Caco-2 (cell line): ENCODE data around the gene CDK17. TPM values are rescaled to one million over a fixed set of nuclear protein-coding genes. Genes with fewer than 3 reads are reported as not detected.

Experiments used
- BruUV-seq: library from RNA; stranded (reverse); fragments of 400-500 nt; replicated peaks from 2 replicates; lab custom pipeline; 2021; lab: Mats Ljungman, UMichigan
- CTCF ChIA-PET: fragments of 300-600 bp; sonication (Branson Sonifier 250); formaldehyde crosslinking; loops from one replicate; lab custom pipeline; 2022; ENCODE audit warnings: antibody characterized with exemption; lab: Charles Lee
- POLR2A ChIA-PET: fragments of 300-600 bp; sonication (Branson Sonifier 250); formaldehyde crosslinking; loops from one replicate; lab custom pipeline; 2022; ENCODE audit warnings: antibody characterized with exemption; lab: Charles Lee
- DNase-seq, 2 experiments: peaks; one replicate each; pipeline versions ENCODE4 v3.0.0 to v3.0.0-alpha.2; 2020 to 2022
- H3K27me3 ChIP-seq: replicated peaks from 2 replicates; pipeline ENCODE4 v1.6.0; 2011; ENCODE audit warnings: low read length; ENCODE audit not compliant: control insufficient read depth, insufficient read depth
- H3K36me3 ChIP-seq: 2 replicates; pipeline ENCODE4 v1.5.1; 2011; ENCODE audit warnings: low read length; ENCODE audit not compliant: control insufficient read depth, insufficient read depth
- H3K4me1 ChIP-seq: fragments of 250-450 bp; sonication (Bioruptor Pico); 2 replicates; pipeline ENCODE4 v1.5.1; 2020; ENCODE audit warnings: mild to moderate bottlenecking
- H3K4me3 ChIP-seq: 2 replicates; pipeline ENCODE4 v1.5.1; 2011; ENCODE audit warnings: low read depth, mild to moderate bottlenecking, control low read depth, low read length
- H3K9me3 ChIP-seq: fragments of 250-450 bp; sonication (Bioruptor Pico); 2 replicates; pipeline ENCODE4 v1.5.1; 2020; ENCODE audit warnings: mild to moderate bottlenecking, moderate library complexity
- H3K27ac Mint-ChIP-seq: one replicate; pipeline ENCODE4 v1.8.0; 2022; ENCODE audit warnings: mixed read lengths; ENCODE audit not compliant: unreplicated experiment
- H3K27me3 Mint-ChIP-seq: one replicate; pipeline ENCODE4 v1.8.0; 2022; ENCODE audit warnings: mixed read lengths; ENCODE audit not compliant: insufficient read depth, unreplicated experiment
- H3K36me3 Mint-ChIP-seq: one replicate; pipeline ENCODE4 v1.8.0; 2022; ENCODE audit warnings: mild to moderate bottlenecking, mixed read lengths; ENCODE audit not compliant: insufficient read depth, unreplicated experiment
- H3K4me1 Mint-ChIP-seq: one replicate; pipeline ENCODE4 v1.8.0; 2022; ENCODE audit warnings: low read depth, mixed read lengths; ENCODE audit not compliant: unreplicated experiment
- H3K4me3 Mint-ChIP-seq: one replicate; pipeline ENCODE4 v1.8.0; 2022; ENCODE audit warnings: mild to moderate bottlenecking, moderate library complexity, mixed read lengths; ENCODE audit not compliant: unreplicated experiment
- H3K9me3 Mint-ChIP-seq: one replicate; pipeline ENCODE4 v1.8.0; 2022; ENCODE audit warnings: mixed read lengths; ENCODE audit not compliant: unreplicated experiment
- intact Hi-C: fragments of 100-400 bp; cut with micrococcal nuclease; formaldehyde crosslinking; loops from one replicate; pipeline ENCODE4 v1.10.0; 2022; ENCODE audit not compliant: unreplicated experiment
- total RNA-seq: library from RNA; stranded (reverse); gene quantifications from 2 replicates; pipeline ENCODE4 v1.2.3, GENCODE V29; 2022
- TF ChIP-seq, protein P1 (sequence below), 2 experiments: fragments of 200-600 bp in 1 of 2; IDR thresholded peaks; 1 replicate in 1 of 2; 2 replicates in 1 of 2; pipeline versions ENCODE4 v1.5.1 to v1.8.0; 2011 to 2022; ENCODE audit warnings: antibody characterized with exemption in 1 of 2, control low read depth in 1 of 2, inconsistent platforms in 1 of 2, low read depth in 1 of 2, low read length in 1 of 2, mild to moderate bottlenecking in 1 of 2, moderate library complexity in 1 of 2; ENCODE audit not compliant: insufficient read depth in 1 of 2, severe bottlenecking in 1 of 2, unreplicated experiment in 1 of 2

CDK17 gene
- total RNA-seq, 1 experiment from 2014 or later, result 11.7 TPM

DNA sequence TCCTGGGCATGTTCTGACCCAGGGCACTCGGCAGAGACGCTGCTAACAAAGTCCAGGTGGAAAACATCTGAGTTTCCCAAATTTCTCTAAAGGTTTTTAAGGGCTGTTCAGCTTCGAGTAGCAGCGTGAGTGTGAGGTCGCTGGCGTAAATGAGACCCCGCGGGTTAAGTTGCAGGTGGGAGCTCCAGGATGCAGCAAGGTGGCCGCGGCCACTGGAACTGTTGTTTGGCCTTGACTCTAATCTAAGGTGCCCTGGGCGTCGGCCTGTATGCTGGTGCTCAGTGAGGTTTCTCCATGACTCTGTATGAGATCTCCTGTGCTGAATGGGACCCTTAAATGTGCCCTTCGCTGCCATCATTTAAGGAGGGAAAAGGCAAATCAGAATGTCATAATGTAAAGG is 155.4 kb downstream of the CDK17 start:
- peaks cover 8% of the 10 kb centered on the region for H3K27me3 Mint-ChIP-seq
- Histone ChIP-seq H3K4me3 (no peak overlapping the region), H3K36me3 (no peaks in the 10 kb centered on the region), H3K9me3 (no peaks in the 10 kb centered on the region), H3K4me1 (no peaks in the 10 kb centered on the region), H3K27me3 (no peaks in the 10 kb centered on the region)
- intact Hi-C loops, result no loop called here
- no peak overlapping the region for H3K4me3 Mint-ChIP-seq
- TF ChIP-seq, protein P1, sequence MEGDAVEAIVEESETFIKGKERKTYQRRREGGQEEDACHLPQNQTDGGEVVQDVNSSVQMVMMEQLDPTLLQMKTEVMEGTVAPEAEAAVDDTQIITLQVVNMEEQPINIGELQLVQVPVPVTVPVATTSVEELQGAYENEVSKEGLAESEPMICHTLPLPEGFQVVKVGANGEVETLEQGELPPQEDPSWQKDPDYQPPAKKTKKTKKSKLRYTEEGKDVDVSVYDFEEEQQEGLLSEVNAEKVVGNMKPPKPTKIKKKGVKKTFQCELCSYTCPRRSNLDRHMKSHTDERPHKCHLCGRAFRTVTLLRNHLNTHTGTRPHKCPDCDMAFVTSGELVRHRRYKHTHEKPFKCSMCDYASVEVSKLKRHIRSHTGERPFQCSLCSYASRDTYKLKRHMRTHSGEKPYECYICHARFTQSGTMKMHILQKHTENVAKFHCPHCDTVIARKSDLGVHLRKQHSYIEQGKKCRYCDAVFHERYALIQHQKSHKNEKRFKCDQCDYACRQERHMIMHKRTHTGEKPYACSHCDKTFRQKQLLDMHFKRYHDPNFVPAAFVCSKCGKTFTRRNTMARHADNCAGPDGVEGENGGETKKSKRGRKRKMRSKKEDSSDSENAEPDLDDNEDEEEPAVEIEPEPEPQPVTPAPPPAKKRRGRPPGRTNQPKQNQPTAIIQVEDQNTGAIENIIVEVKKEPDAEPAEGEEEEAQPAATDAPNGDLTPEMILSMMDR (IDR thresholded peaks at IDR 0.05; ENCODE audit: insufficient read depth in 1 of 2, low read depth in 1 of 2, low read length in 1 of 2, severe bottlenecking in 1 of 2, unreplicated experiment in 1 of 2), result no peak
- ChIA-PET CTCF (no interaction called here), POLR2A (no interaction called here)
- H3K9me3 Mint-ChIP-seq, result no peaks in the 10 kb centered on the region
- no peak for DNase-seq
- no peak overlapping the region for H3K27ac Mint-ChIP-seq
- no peaks in the 10 kb centered on the region for H3K4me1 Mint-ChIP-seq
- H3K36me3 Mint-ChIP-seq, result no peaks in the 10 kb centered on the region
- no TSS peak for BruUV-seq

DNA sequence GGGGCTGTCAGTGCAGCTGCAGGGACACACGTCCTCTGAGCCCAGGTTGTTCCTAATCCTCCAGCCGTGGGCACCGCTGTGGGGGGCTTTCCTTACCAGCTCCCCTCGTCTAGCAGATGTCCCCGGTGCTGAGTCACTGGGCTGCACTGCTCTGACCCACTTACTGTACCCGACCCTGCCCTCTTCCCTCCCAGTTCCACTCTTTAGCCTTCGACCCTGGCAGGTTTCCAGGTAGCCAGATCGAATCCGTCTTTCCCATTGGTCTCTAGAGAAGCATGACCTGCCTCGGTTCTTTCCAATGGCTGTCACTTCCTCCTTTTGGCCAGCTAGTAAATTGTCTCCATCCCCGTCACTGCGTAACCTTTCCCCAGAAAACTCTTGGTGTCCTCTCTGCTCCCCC is 157.6 kb downstream of the CDK17 start:
- TF ChIP-seq, protein P1 (IDR thresholded peaks at IDR 0.05; ENCODE audit: insufficient read depth in 1 of 2, low read depth in 1 of 2, low read length in 1 of 2, severe bottlenecking in 1 of 2, unreplicated experiment in 1 of 2), result no peak
- no peak overlapping the region for H3K27ac Mint-ChIP-seq
- POLR2A ChIA-PET, result no interaction called here
- H3K4me3 Mint-ChIP-seq, result no peak overlapping the region
- Histone ChIP-seq H3K4me3 (no peak overlapping the region), H3K36me3 (no peaks in the 10 kb centered on the region), H3K27me3 (no peaks in the 10 kb centered on the region), H3K9me3 (no peaks in the 10 kb centered on the region), H3K4me1 (no peaks in the 10 kb centered on the region)
- peaks cover 11% of the 10 kb centered on the region for H3K27me3 Mint-ChIP-seq
- no peaks in the 10 kb centered on the region for H3K36me3 Mint-ChIP-seq
- H3K4me1 Mint-ChIP-seq, result no peaks in the 10 kb centered on the region
- no TSS peak for BruUV-seq
- DNase-seq, result no peak
- H3K9me3 Mint-ChIP-seq, result no peaks in the 10 kb centered on the region
- intact Hi-C loops, result no loop called here
- CTCF ChIA-PET, result no interaction called here

DNA sequence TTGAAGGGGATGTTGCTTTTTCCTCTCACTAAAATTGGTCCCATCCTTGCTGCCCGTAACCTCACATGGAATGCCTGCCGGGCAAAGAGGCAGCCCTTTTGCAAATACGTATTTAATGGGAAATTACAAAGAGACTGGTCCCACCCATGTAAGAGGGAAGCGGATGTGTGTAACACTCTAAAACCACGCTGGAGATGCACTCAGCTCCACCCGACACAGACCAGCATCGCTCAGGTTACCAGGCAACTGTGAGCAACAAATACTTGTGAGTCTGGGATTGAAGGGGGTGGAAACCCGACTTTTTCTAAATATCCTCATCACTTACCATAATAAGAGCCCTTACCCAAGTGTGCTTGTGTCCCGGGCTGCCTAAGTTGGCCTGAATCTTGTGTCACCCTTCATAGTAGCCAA is 158.4 kb downstream of the CDK17 start:
- TF ChIP-seq, protein P1 (IDR thresholded peaks at IDR 0.05; ENCODE audit: insufficient read depth in 1 of 2, low read depth in 1 of 2, low read length in 1 of 2, severe bottlenecking in 1 of 2, unreplicated experiment in 1 of 2), result no peak
- intact Hi-C loops, result no loop called here
- Mint-ChIP-seq H3K36me3 (no peaks in the 10 kb centered on the region), H3K9me3 (no peaks in the 10 kb centered on the region), H3K4me3 (no peak overlapping the region), H3K27ac (no peak overlapping the region), H3K4me1 (no peaks in the 10 kb centered on the region), H3K27me3 (peaks cover 13% of the 10 kb centered on the region)
- H3K4me1 ChIP-seq, result no peaks in the 10 kb centered on the region
- no peaks in the 10 kb centered on the region for H3K27me3 ChIP-seq
- POLR2A ChIA-PET, result no interaction called here
- CTCF ChIA-PET, result no interaction called here
- DNase-seq, result no peak
- BruUV-seq, result no TSS peak
- H3K9me3 ChIP-seq, result no peaks in the 10 kb centered on the region
- no peaks in the 10 kb centered on the region for H3K36me3 ChIP-seq
- no peak overlapping the region for H3K4me3 ChIP-seq
